Right renal cortex interstitium (tissue), 3 donors: ENCODE data around the gene STAG2. TPM values are rescaled to one million over a fixed set of nuclear protein-coding genes. Genes with fewer than 3 reads are reported as not detected.

ENCODE experiments used
- polyA plus RNA-seq, 3 donors: library from polyadenylated mRNA; unstranded; fragments of 120-200 nt; gene quantifications; one replicate each; pipeline ENCODE4 v1.2.1, GENCODE V29; 2013; ENCODE audit not compliant: insufficient read length in 3 of 3

Gene STAG2
- polyA plus RNA-seq, 3 donors: 121 to 135 (median 130) TPM

Other genes starting within 250 kb of the STAG2 start
- 100 to 1,000 TPM; 121 to 137 (median 129) TPM for gene THOC2, start 228.7 kb upstream of the STAG2 start, polyA plus RNA-seq
- 10 to 100 TPM; 39.9 to 41.9 (median 40.2) TPM for gene XIAP, start 101.7 kb upstream of the STAG2 start, polyA plus RNA-seq